GM19351 (cell line): ENCODE results near the gene NUDT16.

Source experiments
- ATAC-seq: cut with Tn5 transposase; IDR thresholded peaks from one replicate; pipeline ENCODE4 v1.9.1; 2021; ENCODE audit warnings: mild to moderate bottlenecking, moderate library complexity; ENCODE audit not compliant: unreplicated experiment

The NUDT16 gene

GRCh38 chr3:131380821-131381444 lies 641 bp upstream of the NUDT16 start:
- ATAC-seq, result peak; percentile 19

GRCh38 chr3:131386429-131387165 lies 5.0 kb downstream of the NUDT16 start:
- ATAC-seq, result no peak

GRCh38 chr3:131387796-131388489 lies 6.4 kb downstream of the NUDT16 start:
- ATAC-seq, result no peak

- ATAC-seq, result no peak
Observed at GRCh38 chr3:131388490-131388799, 6.9 kb downstream of the NUDT16 start.

GRCh38 chr3:131390331-131390730 lies 8.8 kb downstream of the NUDT16 start:
- ATAC-seq, result no peak

- ATAC-seq, result no peak
Observed at GRCh38 chr3:131393051-131393450, 11.5 kb downstream of the NUDT16 start.

GRCh38 chr3:131393868-131394267 lies 12.3 kb downstream of the NUDT16 start:
- ATAC-seq, result no peak

GRCh38 chr3:131394400-131394799 lies 12.8 kb downstream of the NUDT16 start:
- ATAC-seq, result no peak

- no peak for ATAC-seq
Observed at GRCh38 chr3:131396170-131396569, 14.6 kb downstream of the NUDT16 start.

GRCh38 chr3:131397889-131398288 lies 16.3 kb downstream of the NUDT16 start:
- no peak for ATAC-seq

GRCh38 chr3:131401978-131402377 lies 20.4 kb downstream of the NUDT16 start:
- no peak for ATAC-seq

GRCh38 chr3:131402391-131403039 lies 20.9 kb downstream of the NUDT16 start:
- ATAC-seq, result peak; percentile 53

- ATAC-seq, result no peak
Observed at GRCh38 chr3:131403216-131403895, 21.8 kb downstream of the NUDT16 start.

- ATAC-seq, result no peak
Observed at GRCh38 chr3:131405411-131405810, 23.8 kb downstream of the NUDT16 start.

GRCh38 chr3:131406274-131406673 lies 24.7 kb downstream of the NUDT16 start:
- no peak for ATAC-seq

GRCh38 chr3:131417751-131418150 lies 36.2 kb downstream of the NUDT16 start:
- no peak for ATAC-seq

GRCh38 chr3:131421301-131421700 lies 39.7 kb downstream of the NUDT16 start:
- ATAC-seq, result no peak

GRCh38 chr3:131421957-131422498 lies 40.5 kb downstream of the NUDT16 start:
- ATAC-seq, result no peak

- ATAC-seq, result no peak
Observed at GRCh38 chr3:131427226-131427625, 45.7 kb downstream of the NUDT16 start.

- no peak for ATAC-seq
Observed at GRCh38 chr3:131431754-131432153, 50.2 kb downstream of the NUDT16 start.

- ATAC-seq, result no peak
Observed at GRCh38 chr3:131432441-131432840, 50.9 kb downstream of the NUDT16 start.
